Measurements from ENCODE around the gene RNASET2.
"Not testable (repeated sequence)": the region's sequence is repeated elsewhere in the genome, so short reads cannot be mapped to it uniquely, and the experiment has no call there.

DNA sequence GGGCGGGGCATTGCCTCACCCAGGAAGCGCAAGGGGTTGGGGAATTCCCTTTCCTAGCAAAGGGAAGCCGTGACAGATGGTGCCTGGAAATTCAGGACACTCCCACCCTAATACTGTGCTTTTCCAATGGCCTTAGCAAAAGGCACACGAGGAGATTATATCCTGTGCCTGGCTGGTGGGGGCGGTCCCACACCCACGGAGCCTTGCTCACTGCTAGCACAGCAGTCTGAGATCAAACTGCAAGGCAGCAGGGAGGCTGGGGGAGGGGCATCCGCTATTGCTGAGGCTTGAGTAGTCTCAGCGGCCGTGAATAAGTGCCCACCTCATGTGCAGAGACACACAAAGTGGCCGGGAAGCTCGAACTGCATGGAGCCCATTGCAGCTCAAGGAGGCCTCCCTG is 71.4 kb downstream of the RNASET2 start:
- not testable (repeated sequence) for TF ChIP-seq SP1 (IDR thresholded peaks at IDR 0.05); HDGF (IDR thresholded peaks at IDR 0.05; ENCODE audit: borderline replicate concordance)
